GM20000 (cell line): ENCODE data around the gene PHPT1.

Experiments used
- DNase-seq: peaks from one replicate; pipeline ENCODE4 v3.0.0; 2012; ENCODE audit warnings: low spot score
- CTCF ChIP-seq: IDR thresholded peaks from 2 replicates; pipeline ENCODE4 v1.5.1; 2012; ENCODE audit warnings: mild to moderate bottlenecking, control low read depth; ENCODE audit errors: extremely low read depth, missing control alignments

The PHPT1 gene

GRCh38 chr9:136805207-136805740 lies 43.9 kb upstream of the PHPT1 start:
- DNase-seq = peak; percentile 3
- TF ChIP-seq CTCF = no peak

- no peak for TF ChIP-seq CTCF
Measured at GRCh38 chr9:136806067-136806466, 43.1 kb upstream of the PHPT1 start.

GRCh38 chr9:136806631-136807201 lies 42.5 kb upstream of the PHPT1 start:
- no peak for DNase-seq
- no peak for TF ChIP-seq CTCF

More at GRCh38 chr9:136806067-136806466, 43.1 kb upstream of the PHPT1 start:
- DNase-seq = peak; percentile 8

- TF ChIP-seq CTCF = no peak
- DNase-seq = peak; percentile 100
Measured at GRCh38 chr9:136807281-136808074, 41.7 kb upstream of the PHPT1 start, which contains the start of gene RABL6. RABL6 (plus strand) TSS chr9:136807948; CDS start chr9:136808197, 249 bp downstream.

- peak; percentile 0 for TF ChIP-seq CTCF
Measured at GRCh38 chr9:136808075-136808805, 41.0 kb upstream of the PHPT1 start.

GRCh38 chr9:136808806-136809158 lies 40.4 kb upstream of the PHPT1 start:
- DNase-seq = no peak
- no peak for TF ChIP-seq CTCF

More at GRCh38 chr9:136808075-136808805, 41.0 kb upstream of the PHPT1 start:
- peak; percentile 67 for DNase-seq
